Measurements from ENCODE around the gene CD52.

CD52 gene

GRCh38 chr1:26368486-26368885, 50.7 kb downstream of the CD52 start:
- no peak overlapping the region for H3K4me3 ChIP-seq
- no peak for DNase-seq (ENCODE audit: low spot score in 2 of 2)
- no peaks in the 10 kb centered on the region for H3K4me1 ChIP-seq
- H3K27me3 ChIP-seq (ENCODE audit: low read depth): 0 out of 2 replicates have a peak, but pooled peaks cover 2% of the 10 kb centered on the region
- in situ Hi-C loops (cut with MboI; ENCODE audit: low sequenced_read_pairs): no loop called here
- H3K9me3 ChIP-seq: no peaks in the 10 kb centered on the region
- no peaks in the 10 kb centered on the region for H3K36me3 ChIP-seq (replicated peaks)

Data from HAP-1 (cell line).